A549 (cell line): Measurements from ENCODE around the gene PROCA1. TPM values are rescaled to one million over a fixed set of nuclear protein-coding genes. Genes with fewer than 3 reads are reported as not detected.

Source experiments
- ATAC-seq, 2 experiments: fragments of 200-7000 bp in 1 of 2; fragments of >200 bp in 1 of 2; cut with Nextera tagmentation in 1 of 2; cut with Tn5 transposase in 1 of 2; 3 replicates each; pipeline versions ENCODE4 v1.8.0 to v1.9.1; 2018 to 2020; ENCODE audit warnings: mild to moderate bottlenecking in 1 of 2, moderate library complexity in 1 of 2
- CTCF ChIA-PET: fragments of 300-600 bp; sonication (Branson Sonifier 250); formaldehyde crosslinking; extraction: SDS; loops from one replicate; lab custom pipeline; 2021; ENCODE audit warnings: antibody characterized with exemption, inconsistent platforms; lab: Yijun Ruan, JAX
- POLR2A ChIA-PET: fragments of 350-600 bp; formaldehyde crosslinking; extraction: SDS; loops from one replicate; lab custom pipeline; 2021; ENCODE audit warnings: antibody characterized with exemption, inconsistent platforms; lab: Yijun Ruan, JAX
- DNase-seq, 2 experiments: peaks; one replicate each; pipeline versions ENCODE4 v3.0.0 to v3.0.0-alpha.2; 2011 to 2016; ENCODE audit warnings: low read depth in 1 of 2, low spot score in 1 of 2
- FAIRE-seq: peaks from 2 replicates; lab custom pipeline; 2011; peaks lifted over from hg19 to GRCh38; lab: Jason Lieb, UNC
- H3K27ac ChIP-seq, 2 experiments: fragments of >200 bp; sonication (Bioruptor Twin); formaldehyde crosslinking; 3 replicates each; pipeline ENCODE4 v1.5.1; 2016 to 2017
- H3K4me1 ChIP-seq: fragments of >200 bp; sonication (Bioruptor Twin); formaldehyde crosslinking; 3 replicates; pipeline ENCODE4 v1.6.1; 2016
- H3K4me2 ChIP-seq: fragments of >200 bp; sonication (Bioruptor Twin); formaldehyde crosslinking; 3 replicates; pipeline ENCODE4 v1.6.1; 2016
- H3K4me3 ChIP-seq: fragments of >200 bp; sonication (Bioruptor Twin); formaldehyde crosslinking; 3 replicates; pipeline ENCODE4 v1.5.1; 2016
- H3K9me3 ChIP-seq: fragments of >200 bp; sonication (Bioruptor Twin); formaldehyde crosslinking; 3 replicates; pipeline ENCODE4 v1.6.1; 2016
- BCL3 ChIP-seq: fragments of >200 bp; sonication (Bioruptor Twin); formaldehyde crosslinking; IDR thresholded peaks from 3 replicates; pipeline ENCODE4 v1.6.1; 2016
- ELK1 ChIP-seq: fragments of 150-350 bp; IDR thresholded peaks from 2 replicates; pipeline ENCODE4 v1.6.1; 2014; ENCODE audit warnings: low read depth, mild to moderate bottlenecking, low read length
- FOSB ChIP-seq: fragments of 250-450 bp; sonication (Bioruptor Pico); IDR thresholded peaks from 2 replicates; pipeline ENCODE4 v1.5.0; 2020; ENCODE audit warnings: mild to moderate bottlenecking, moderate library complexity
- FOXS1 ChIP-seq: fragments of 250-450 bp; sonication (Bioruptor Pico); IDR thresholded peaks from 2 replicates; pipeline ENCODE4 v1.5.0; 2020; ENCODE audit warnings: mild to moderate bottlenecking, moderate library complexity
- GATA3 ChIP-seq: IDR thresholded peaks from 2 replicates; pipeline ENCODE4 v1.6.1; 2012; ENCODE audit warnings: borderline replicate concordance
- JUN ChIP-seq, 2 experiments: fragments of >200 bp; sonication (Bioruptor Twin); formaldehyde crosslinking; IDR thresholded peaks; 2 replicates in 1 of 2; 3 replicates in 1 of 2; pipeline ENCODE4 v1.6.1; 2016 to 2017
- JUNB ChIP-seq: fragments of >200 bp; sonication (Bioruptor Twin); formaldehyde crosslinking; IDR thresholded peaks from 2 replicates; pipeline ENCODE4 v1.6.1; 2016
- MYC ChIP-seq: IDR thresholded peaks from 2 replicates; pipeline ENCODE4 v1.6.1; 2012; ENCODE audit warnings: mild to moderate bottlenecking, inconsistent platforms, low read length, improper control_type of control experiment, borderline replicate concordance
- NFE2L2 ChIP-seq: fragments of 150-350 bp; conservative IDR thresholded peaks from 2 replicates; pipeline ENCODE4 v1.6.1; 2014; ENCODE audit warnings: low read length
- PBX3 ChIP-seq: IDR thresholded peaks from 2 replicates; pipeline ENCODE4 v1.6.1; 2012
- POLR2A ChIP-seq: IDR thresholded peaks from 2 replicates; pipeline ENCODE4 v1.6.1; 2012; ENCODE audit warnings: mild to moderate bottlenecking, low read length
- POLR2AphosphoS2 ChIP-seq: conservative IDR thresholded peaks from 2 replicates; pipeline ENCODE4 v1.6.1; 2012; ENCODE audit warnings: low read length, improper control_type of control experiment, inconsistent platforms
- RCOR1 ChIP-seq: fragments of 150-350 bp; IDR thresholded peaks from 2 replicates; pipeline ENCODE4 v1.6.1; 2014; ENCODE audit warnings: antibody characterized with exemption, low read length, low read depth
- REST ChIP-seq: fragments of 200-600 bp; sonication (generic); IDR thresholded peaks from 2 replicates; pipeline ENCODE4 v1.6.1; 2016; ENCODE audit warnings: antibody characterized with exemption, mild to moderate bottlenecking, moderate library complexity
- RFX5 ChIP-seq: fragments of 450-650 bp; IDR thresholded peaks from 2 replicates; pipeline ENCODE4 v1.7.1; 2014; ENCODE audit warnings: antibody characterized with exemption, mild to moderate bottlenecking, moderate library complexity
- SMC3 ChIP-seq: fragments of >200 bp; sonication (Bioruptor Twin); formaldehyde crosslinking; IDR thresholded peaks from 3 replicates; pipeline ENCODE4 v1.6.1; 2018; ENCODE audit warnings: inconsistent platforms
- ZC3H11A ChIP-seq: fragments of 450-650 bp; IDR thresholded peaks from 2 replicates; pipeline ENCODE4 v1.6.1; 2014; ENCODE audit warnings: antibody characterized with exemption, mild to moderate bottlenecking
- ZNF302 ChIP-seq: fragments of 250-450 bp; sonication (Bioruptor Pico); IDR thresholded peaks from 2 replicates; pipeline ENCODE4 v1.9.0; 2021; ENCODE audit warnings: inconsistent platforms, mild to moderate bottlenecking, moderate library complexity
- WGBS: methylation state at CpG from one replicate; pipeline ENCODE4 v1.1.6; 2017; ENCODE audit errors: missing lambda C conversion rate; 5-methylcytosine and 5-hydroxymethylcytosine counted together
- polyA minus RNA-seq: library from RNA; depleted of rRNA, polyadenylated mRNA; stranded (reverse); fragments of >200 nt; gene quantifications from 2 replicates; pipeline ENCODE4 v1.2.3, GENCODE V29; 2011; rRNA and poly(A)+ RNA removed
- polyA plus RNA-seq, 4 experiments: library from polyadenylated mRNA; depleted of rRNA in 3 of 4; stranded (reverse); fragments of >200 nt; fragmentation: RNase III in 1 of 4; extraction: RNeasy Plus Mini Kit Qiagen cat#74134 plus additional on column Dnase treatment in 1 of 4; gene quantifications; 2 replicates in 3 of 4; 3 replicates in 1 of 4; pipeline ENCODE4 v1.2.3, GENCODE V29; 2011 to 2017

Gene PROCA1
- polyA plus RNA-seq (2011; rRNA removed): 3.8 and 4.0 TPM in 2 replicates
- polyA plus RNA-seq (2012; cell fraction: cytosol; rRNA removed): 4.9 and 5.3 TPM in 2 replicates
- polyA plus RNA-seq (2012; cell fraction: nucleus; rRNA removed): 20.2 and 24.0 TPM in 2 replicates
- polyA plus RNA-seq (2017; fragmentation: RNase III; extraction: RNeasy Plus Mini Kit Qiagen cat#74134 plus additional on column Dnase treatment): 2.5 to 4.9 TPM (median 4.2 TPM) in 3 replicates
- 2.0 and 3.1 TPM in 2 replicates for polyA minus RNA-seq

- TF ChIP-seq JUNB (no peak), SMC3 (no peak), ZC3H11A (no peak), FOXS1 (CRISPR knock-in tag) (no peak), ELK1 (no peak), FOSB (no peak), RCOR1 (no peak), REST (no peak), MYC (no peak), ZNF302 (CRISPR knock-in tag) (no peak), NFE2L2 (no peak), BCL3 (no peak)
- ChIA-PET POLR2A (interaction anchor here (0.6 to 4.8 kb wide), 12 partner anchors 8 to 73 kb away, joined by 3 to 54 read pairs (median 6); partner anchors contain the start of genes BLTP2, RPL23A, SDF2 and SUPT6H), CTCF (interaction anchor here (1.0 to 17.6 kb wide), 7 partner anchors 9 to 67 kb away, joined by 3 to 335 read pairs (median 14); partner anchors contain the start of genes BLTP2, NEK8 and SUPT6H)
- FAIRE-seq (no peak), ATAC-seq (peak in 1 of 2 experiments; percentile 3; a peak in 2 of 6 replicates), DNase-seq (no peak)
- H3K9me3 ChIP-seq: no peaks in the 10 kb centered on the region
- peak within 1 kb of the TSS; percentile 53 for H3K4me3 ChIP-seq
- H3K4me1 ChIP-seq: peaks cover 22% of the 10 kb centered on the region
- H3K4me2 ChIP-seq: peak within 1 kb of the TSS; percentile 73
- H3K27ac ChIP-seq: peak within 1 kb of the TSS; percentile 82 to 92
- 76% methylated on average over 20 of the region's 20 CpGs for WGBS
Observed at GRCh38 chr17:28711723-28712031, at the start of gene PROCA1. PROCA1 (minus strand) TSS chr17:28711888; CDS start chr17:28711660, 228 bp downstream.

GRCh38 chr17:28760601-28761562, 49.2 kb upstream of the PROCA1 start:
- Histone ChIP-seq H3K9me3 (no peaks in the 10 kb centered on the region), H3K4me1 (peaks cover 15% of the 10 kb centered on the region), H3K27ac (peak overlapping the region in 1 of 2 experiments; percentile 32; a peak in 2 of 6 replicates), H3K4me2 (peak overlapping the region; percentile 15; the same call in 1 of the 3 replicates), H3K4me3 (no peak overlapping the region)
- ChIA-PET CTCF (interaction anchor here (0.7 to 17.8 kb wide), 18 partner anchors 11 to 798 kb away, joined by 3 to 493 read pairs (median 8); partner anchors contain the start of genes DHRS13, FAM222B, FLOT2 and NEK8), POLR2A (interaction anchor here (0.9 to 3.2 kb wide), 5 partner anchors 17 to 191 kb away, joined by 3 to 11 read pairs (median 4); partner anchors contain the start of genes NEK8, PHF12 and TRAF4)
- ATAC-seq: peak in 1 of 2 experiments; percentile 26; a peak in 2 of 6 replicates
- WGBS: 53% methylated on average over 9 of the region's 9 CpGs
- TF ChIP-seq RFX5 (no peak), POLR2AphosphoS2 (no peak), POLR2A (no peak), PBX3 (no peak), JUN (IDR thresholded peaks at IDR 0.05) (no peak), GATA3 (no peak)
- no peak for FAIRE-seq
- DNase-seq: no peak
